Activated CD8-positive, alpha-beta T cell treated with anti-CD3 and anti-CD28 coated beads for 36 hours (primary cell): Measurements from ENCODE around the gene CAMK4. TPM values are rescaled to one million over a fixed set of nuclear protein-coding genes. Genes with fewer than 3 reads are reported as not detected.
A peak's percentile ranks its signal among the peaks of the same experiment; 100 is the strongest.

Experiments
- ATAC-seq: fragments of 200-7000 bp; cut with Tn5 transposase; one replicate; pipeline ENCODE4 v1.10.0; 2021; ENCODE audit warnings: mild to moderate bottlenecking, moderate library complexity
- CTCF ChIA-PET: fragments of 350-600 bp; sonication (Branson Sonifier 250); formaldehyde crosslinking; loops from one replicate; lab custom pipeline; 2021; ENCODE audit warnings: antibody characterized with exemption; lab: Charles Lee
- POLR2A ChIA-PET: fragments of 350-600 bp; sonication (Branson Sonifier 250); formaldehyde crosslinking; loops from one replicate; lab custom pipeline; 2021; ENCODE audit warnings: antibody characterized with exemption; lab: Charles Lee
- DNase-seq: peaks from one replicate; pipeline ENCODE4 v3.0.0-alpha.2; 2020
- H3K27ac Mint-ChIP-seq: one replicate; pipeline ENCODE4 v1.8.0; 2021; ENCODE audit warnings: mild to moderate bottlenecking, mixed read lengths
- H3K27me3 Mint-ChIP-seq: one replicate; pipeline ENCODE4 v1.8.0; 2021; ENCODE audit warnings: mixed read lengths
- H3K36me3 Mint-ChIP-seq: one replicate; pipeline ENCODE4 v1.8.0; 2021; ENCODE audit warnings: low read depth, mixed read lengths
- H3K4me1 Mint-ChIP-seq: one replicate; pipeline ENCODE4 v1.8.0; 2021; ENCODE audit warnings: low read depth, mixed read lengths
- H3K4me3 Mint-ChIP-seq: one replicate; pipeline ENCODE4 v1.8.0; 2021; ENCODE audit warnings: mild to moderate bottlenecking, moderate library complexity, mixed read lengths
- H3K9me3 Mint-ChIP-seq: one replicate; pipeline ENCODE4 v1.8.0; 2021; ENCODE audit warnings: mixed read lengths
- CTCF ChIP-seq: fragments of 200-600 bp; IDR thresholded peaks from one replicate; pipeline ENCODE4 v1.8.0; 2022; ENCODE audit warnings: antibody characterized with exemption, mild to moderate bottlenecking
- intact Hi-C: fragments of 100-400 bp; cut with micrococcal nuclease; formaldehyde crosslinking; loops from one replicate; pipeline ENCODE4 v1.10.0; 2022
- total RNA-seq, 2 experiments: library from RNA; stranded (reverse); gene quantifications; one replicate each; pipeline ENCODE4 v1.2.3, GENCODE V29; 2021

Gene CAMK4
- total RNA-seq, 2 experiments from 2014 or later, result 79.7 to 80.7 TPM

- Mint-ChIP-seq H3K27me3 (no peaks in the 10 kb centered on the region), H3K36me3 (peaks cover 26% of the 10 kb centered on the region), H3K27ac (peak overlapping the region; percentile 90), H3K4me3 (peak overlapping the region; percentile 48), H3K4me1 (peaks cover 81% of the 10 kb centered on the region), H3K9me3 (no peaks in the 10 kb centered on the region)
- ATAC-seq (no peak), DNase-seq (no peak)
- POLR2A ChIA-PET, result interaction anchor here (1.2 to 3.6 kb wide), 4 partner anchors 8 to 19 kb away, joined by 5 to 26 read pairs (median 12); no protein-coding TSS in a partner anchor
- CTCF ChIA-PET, result interaction anchor here (1.2 to 5.4 kb wide), 5 partner anchors 9 to 33 kb away, joined by 4 to 29 read pairs (median 14); no protein-coding TSS in a partner anchor
- TF ChIP-seq CTCF, result no peak
- intact Hi-C loops, result no loop called here
Observed at GRCh38 chr5:111245654-111246053, 21.5 kb downstream of the CAMK4 start.

- Mint-ChIP-seq H3K27me3 (no peaks in the 10 kb centered on the region), H3K27ac (peak overlapping the region; percentile 90), H3K4me1 (peaks cover 81% of the 10 kb centered on the region), H3K9me3 (no peaks in the 10 kb centered on the region), H3K4me3 (peak overlapping the region; percentile 48), H3K36me3 (peaks cover 29% of the 10 kb centered on the region)
- DNase-seq, result no peak
- ChIA-PET POLR2A (interaction anchor here (2.7 to 3.6 kb wide), 3 partner anchors 8 to 20 kb away, joined by 10 to 26 read pairs (median 15); no protein-coding TSS in a partner anchor), CTCF (interaction anchor here (0.6 to 5.4 kb wide), 5 partner anchors 8 to 23 kb away, joined by 3 to 29 read pairs (median 14); no protein-coding TSS in a partner anchor)
- ATAC-seq, result no peak
- intact Hi-C loops, result no loop called here
- TF ChIP-seq CTCF, result no peak
Observed at GRCh38 chr5:111246459-111246858, 22.3 kb downstream of the CAMK4 start.

GRCh38 chr5:111248571-111248970, 24.4 kb downstream of the CAMK4 start:
- CTCF ChIA-PET, result interaction anchor here (1.1 to 5.4 kb wide), 3 partner anchors 12 to 284 kb away, joined by 3 to 29 read pairs (median 4); no protein-coding TSS in a partner anchor
- no peaks in the 10 kb centered on the region for H3K27me3 Mint-ChIP-seq

GRCh38 chr5:111251921-111252320, 27.7 kb downstream of the CAMK4 start:
- peak; percentile 10 for ATAC-seq
- no peak for DNase-seq
- no peak for TF ChIP-seq CTCF
- H3K36me3 Mint-ChIP-seq, result peaks cover 43% of the 10 kb centered on the region
- CTCF ChIA-PET, result interaction anchor here (1.2 to 6.3 kb wide), 3 partner anchors 9 to 23 kb away, joined by 3 to 49 read pairs (median 34); no protein-coding TSS in a partner anchor
- H3K4me1 Mint-ChIP-seq, result peaks cover 84% of the 10 kb centered on the region
- peaks cover 3% of the 10 kb centered on the region for H3K9me3 Mint-ChIP-seq
- intact Hi-C loops, result no loop called here
- POLR2A ChIA-PET, result interaction anchor here (6.9 to 10.3 kb wide), 2 partner anchors 13 to 24 kb away, joined by 91 to 176 read pairs; partner anchors contain the start of gene CAMK4
- peak overlapping the region; percentile 92 for H3K27ac Mint-ChIP-seq
- peak overlapping the region; percentile 39 for H3K4me3 Mint-ChIP-seq
- H3K27me3 Mint-ChIP-seq, result no peaks in the 10 kb centered on the region

More at GRCh38 chr5:111248571-111248970, 24.4 kb downstream of the CAMK4 start:
- POLR2A ChIA-PET, result interaction anchor here (0.6 to 10.3 kb wide), 3 partner anchors 11 to 21 kb away, joined by 3 to 176 read pairs (median 3); partner anchors contain the start of gene CAMK4
- ATAC-seq, result no peak
- intact Hi-C loops, result no loop called here
- H3K4me1 Mint-ChIP-seq, result peaks cover 81% of the 10 kb centered on the region
- peak overlapping the region; percentile 18 for H3K4me3 Mint-ChIP-seq
- peaks cover 37% of the 10 kb centered on the region for H3K36me3 Mint-ChIP-seq
- no peak for TF ChIP-seq CTCF
- DNase-seq, result no peak
- H3K9me3 Mint-ChIP-seq, result no peaks in the 10 kb centered on the region
- H3K27ac Mint-ChIP-seq, result peak overlapping the region; percentile 83
